Gastroesophageal sphincter (tissue), 3 donors: ENCODE results near the gene PALB2.

Experiments used
- CTCF ChIP-seq, 4 experiments: fragments of 200-600 bp in 2 of 4; fragments of 450-650 bp in 2 of 4; sonication (generic) in 1 of 4; IDR thresholded peaks; one replicate each; pipeline ENCODE4 v1.5.1; 2017 to 2019; ENCODE audit warnings: antibody characterized with exemption in 4 of 4, mild to moderate bottlenecking in 2 of 4, moderate library complexity in 2 of 4
- EP300 ChIP-seq: sonication (generic); formaldehyde crosslinking; IDR thresholded peaks from one replicate; pipeline ENCODE4 v1.6.1; 2017; ENCODE audit warnings: antibody characterized with exemption, mild to moderate bottlenecking

DNA sequence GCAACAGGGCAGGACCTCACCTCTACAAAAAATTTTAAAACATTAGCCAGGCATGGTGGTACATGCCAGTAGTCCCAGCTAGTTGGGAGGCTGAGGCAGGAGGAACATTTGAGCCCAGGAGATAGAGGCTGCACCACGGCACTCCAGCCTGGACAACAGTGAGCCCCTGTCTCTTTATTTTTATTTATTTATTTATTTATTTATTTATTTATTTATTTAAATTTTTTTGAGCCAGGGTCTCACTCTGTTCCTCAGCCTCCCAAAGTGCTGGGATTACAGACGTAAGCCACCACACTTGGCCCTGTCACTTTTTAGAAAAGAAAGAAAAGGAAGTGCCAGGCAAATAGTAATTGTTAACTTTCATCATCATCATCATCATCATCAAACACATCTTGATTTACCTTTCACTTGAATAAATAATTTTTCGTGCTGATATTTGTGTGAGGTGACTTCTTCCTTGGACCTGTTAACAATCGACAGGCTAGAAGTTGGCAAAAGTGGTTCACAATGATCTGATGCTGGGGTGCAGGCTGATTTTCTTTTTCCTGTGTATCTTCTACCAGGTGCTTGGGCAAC lies 6.6 kb downstream of the PALB2 start:
- no peak for TF ChIP-seq EP300
- TF ChIP-seq CTCF (IDR thresholded peaks at IDR 0.05) = no peak
